H9 (cell line): Measurements from ENCODE around the gene NR0B1. TPM values are rescaled to one million over a fixed set of nuclear protein-coding genes. Genes with fewer than 3 reads are reported as not detected.

Source experiments
- DNase-seq: peaks from one replicate; pipeline ENCODE4 v3.0.0-alpha.2; 2017
- H2AFZ ChIP-seq: one replicate; pipeline ENCODE4 v1.6.1; 2013; ENCODE audit warnings: mild to moderate bottlenecking, low read length, control low read depth, moderate library complexity
- H2AK5ac ChIP-seq: 2 replicates; pipeline ENCODE4 v1.6.1; 2013; ENCODE audit warnings: low read length, control low read depth, mixed read lengths; ENCODE audit not compliant: insufficient read length
- H2BK120ac ChIP-seq: one replicate; pipeline ENCODE4 v1.6.1; 2013; ENCODE audit warnings: low read depth, mild to moderate bottlenecking, low read length, control low read depth, inconsistent platforms; ENCODE audit not compliant: poor library complexity, severe bottlenecking
- H2BK12ac ChIP-seq: 2 replicates; pipeline ENCODE4 v1.6.1; 2013; ENCODE audit warnings: low read length, control low read depth, mixed read lengths, low read depth; ENCODE audit not compliant: insufficient read length
- H2BK15ac ChIP-seq: 2 replicates; pipeline ENCODE4 v1.6.1; 2013; ENCODE audit warnings: low read depth, low read length, control low read depth
- H2BK20ac ChIP-seq: one replicate; pipeline ENCODE4 v1.6.1; 2013; ENCODE audit warnings: low read depth, mild to moderate bottlenecking, low read length, control low read depth, inconsistent platforms; ENCODE audit not compliant: poor library complexity, severe bottlenecking
- H2BK5ac ChIP-seq: 2 replicates; pipeline ENCODE4 v1.6.1; 2013; ENCODE audit warnings: low read length, control low read depth, mixed read lengths; ENCODE audit not compliant: insufficient read length
- H3K14ac ChIP-seq: 2 replicates; pipeline ENCODE4 v1.6.1; 2013; ENCODE audit warnings: low read length, control low read depth; ENCODE audit not compliant: insufficient read depth
- H3K18ac ChIP-seq: 2 replicates; pipeline ENCODE4 v1.6.1; 2013; ENCODE audit warnings: low read depth, mild to moderate bottlenecking, mixed read lengths, low read length, control low read depth; ENCODE audit not compliant: insufficient read length
- H3K23ac ChIP-seq: 2 replicates; pipeline ENCODE4 v1.6.1; 2013; ENCODE audit warnings: low read length, control low read depth, mixed read lengths, low read depth; ENCODE audit not compliant: insufficient read length
- H3K23me2 ChIP-seq: 2 replicates; pipeline ENCODE4 v1.6.1; 2013; ENCODE audit warnings: low read depth, mild to moderate bottlenecking, mixed read lengths, low read length, control low read depth; ENCODE audit not compliant: insufficient read length, poor library complexity, severe bottlenecking
- H3K27ac ChIP-seq: 2 replicates; pipeline ENCODE4 v1.5.1; 2013; ENCODE audit warnings: low read length, control low read depth, mixed read lengths, low read depth; ENCODE audit not compliant: insufficient read length
- H3K27me3 ChIP-seq: 2 replicates; pipeline ENCODE4 v1.6.1; 2013; ENCODE audit warnings: low read length, control low read depth, inconsistent platforms; ENCODE audit not compliant: insufficient read depth
- H3K4ac ChIP-seq: 2 replicates; pipeline ENCODE4 v1.6.1; 2013; ENCODE audit warnings: low read depth, mild to moderate bottlenecking, control low read depth, inconsistent platforms, low read length, moderate library complexity
- H3K4me1 ChIP-seq: 2 replicates; pipeline ENCODE4 v1.6.1; 2013; ENCODE audit warnings: low read length, control low read depth, inconsistent platforms; ENCODE audit not compliant: insufficient read depth
- H3K4me2 ChIP-seq: 2 replicates; pipeline ENCODE4 v1.6.1; 2013; ENCODE audit warnings: low read length, control low read depth, mixed read lengths; ENCODE audit not compliant: insufficient read length, insufficient read depth
- H3K56ac ChIP-seq: 2 replicates; pipeline ENCODE4 v1.6.1; 2013; ENCODE audit warnings: low read depth, mild to moderate bottlenecking, mixed read lengths, low read length, control low read depth; ENCODE audit not compliant: insufficient read length
- H3K79me1 ChIP-seq: 2 replicates; pipeline ENCODE4 v1.6.1; 2013; ENCODE audit warnings: low read depth, mild to moderate bottlenecking, moderate library complexity, low read length, control low read depth, inconsistent platforms; ENCODE audit not compliant: insufficient read depth, poor library complexity, severe bottlenecking
- H3K79me2 ChIP-seq: 2 replicates; pipeline ENCODE4 v1.6.1; 2013; ENCODE audit warnings: low read length, control low read depth, inconsistent platforms; ENCODE audit not compliant: insufficient read depth
- H3K9ac ChIP-seq: 2 replicates; pipeline ENCODE4 v1.6.1; 2013; ENCODE audit warnings: low read length, control low read depth, mixed read lengths; ENCODE audit not compliant: insufficient read length; ENCODE audit errors: extremely low read depth
- H3K9me3 ChIP-seq: one replicate; pipeline ENCODE4 v1.6.1; 2013; ENCODE audit warnings: low read depth, low read length, inconsistent platforms; ENCODE audit not compliant: control insufficient read depth
- H3T11ph ChIP-seq: one replicate; pipeline ENCODE4 v1.6.1; 2013; ENCODE audit warnings: mild to moderate bottlenecking, low read length, control low read depth, inconsistent platforms
- H4K20me1 ChIP-seq: one replicate; pipeline ENCODE4 v1.6.1; 2013; ENCODE audit not compliant: control insufficient read depth, insufficient read length, insufficient read depth
- H4K5ac ChIP-seq: 2 replicates; pipeline ENCODE4 v1.6.1; 2013; ENCODE audit warnings: low read depth, mild to moderate bottlenecking, mixed read lengths, low read length, control low read depth; ENCODE audit not compliant: insufficient read length
- H4K8ac ChIP-seq: replicated peaks from 2 replicates; pipeline ENCODE4 v1.6.1; 2013; ENCODE audit warnings: low read length, control low read depth, mixed read lengths, low read depth; ENCODE audit not compliant: insufficient read length
- H4K91ac ChIP-seq: 2 replicates; pipeline ENCODE4 v1.6.1; 2013; ENCODE audit warnings: low read depth, mild to moderate bottlenecking, moderate library complexity, mixed read lengths, low read length, control low read depth; ENCODE audit not compliant: insufficient read length
- H3K27ac Mint-ChIP-seq, 3 experiments: 2 replicates in 2 of 3; 3 replicates in 1 of 3; pipeline ENCODE4 v1.8.0; 2020 to 2021; ENCODE audit warnings: mixed read lengths in 3 of 3, mild to moderate bottlenecking in 1 of 3, moderate library complexity in 1 of 3
- H3K27me3 Mint-ChIP-seq: 2 replicates; pipeline ENCODE4 v1.8.0; 2021; ENCODE audit warnings: low read depth, mild to moderate bottlenecking, moderate library complexity, mixed read lengths
- H3K36me3 Mint-ChIP-seq, 3 experiments: 2 replicates in 2 of 3; 3 replicates in 1 of 3; pipeline ENCODE4 v1.8.0; 2020 to 2021; ENCODE audit warnings: low read depth in 3 of 3, mixed read lengths in 3 of 3; ENCODE audit not compliant: insufficient read depth in 1 of 3
- H3K4me1 Mint-ChIP-seq, 2 experiments: 2 replicates each; pipeline ENCODE4 v1.8.0; 2020; ENCODE audit warnings: mixed read lengths in 2 of 2
- H3K4me3 Mint-ChIP-seq, 2 experiments: 2 replicates in 1 of 2; 3 replicates in 1 of 2; pipeline ENCODE4 v1.8.0; 2020 to 2021; ENCODE audit warnings: mild to moderate bottlenecking in 2 of 2, mixed read lengths in 2 of 2, moderate library complexity in 1 of 2
- H3K9me3 Mint-ChIP-seq, 2 experiments: 2 replicates in 1 of 2; 3 replicates in 1 of 2; pipeline ENCODE4 v1.8.0; 2020; ENCODE audit warnings: mild to moderate bottlenecking in 2 of 2, mixed read lengths in 2 of 2, moderate library complexity in 1 of 2
- CTCF ChIP-seq: fragments of 200-600 bp; sonication (generic); conservative IDR thresholded peaks from 3 replicates; pipeline ENCODE4 v1.8.0; 2021; ENCODE audit warnings: antibody characterized with exemption, mild to moderate bottlenecking
- WGBS: extraction: QIAGEN DNeasy Blood & Tissue Kit; methylation state at CpG from one replicate; pipeline ENCODE4 v1.1.7; 2013; ENCODE audit warnings: missing lambda C conversion rate, low lambda C conversion rate, mixed read lengths; ENCODE audit not compliant: insufficient read length; ENCODE audit errors: extremely low coverage; 5-methylcytosine and 5-hydroxymethylcytosine counted together
- total RNA-seq: library from RNA; stranded (reverse); gene quantifications from 2 replicates; pipeline ENCODE4 v1.2.1, GENCODE V29; 2021

NR0B1 gene
- total RNA-seq, 1 experiment from 2014 or later = not detected

- peaks cover 0 to 3% (median 0%) of the 10 kb centered on the region in 3 experiments; a peak in 1 of 7 replicates for H3K36me3 Mint-ChIP-seq
- no peak overlapping the region for H3K9ac ChIP-seq
- H4K91ac ChIP-seq = no peak overlapping the region
- no CpG with 5 or more reads among the region's 5 CpGs for WGBS
- H2BK12ac ChIP-seq = no peak overlapping the region
- H3K27me3 ChIP-seq = peaks cover 9% of the 10 kb centered on the region; the same call in 1 of the 2 replicates
- H3K27ac ChIP-seq = no peak overlapping the region
- H4K20me1 ChIP-seq = no peaks in the 10 kb centered on the region
- no peak overlapping the region for H3K23ac ChIP-seq
- H4K5ac ChIP-seq = no peak overlapping the region
- H4K8ac ChIP-seq = no peak overlapping the region
- no peak overlapping the region for H3K27ac Mint-ChIP-seq
- H3T11ph ChIP-seq = no peak overlapping the region
- TF ChIP-seq CTCF = no peak
- H3K4me1 Mint-ChIP-seq = peaks cover 0 to 2% of the 10 kb centered on the region in 2 experiments; a peak in 1 of 4 replicates
- no peak overlapping the region for H3K18ac ChIP-seq
- no peak overlapping the region for H2BK120ac ChIP-seq
- no peak overlapping the region for H3K14ac ChIP-seq
- H2AK5ac ChIP-seq = no peak overlapping the region
- H3K23me2 ChIP-seq = peaks cover 5% of the 10 kb centered on the region
- no peaks in the 10 kb centered on the region for H3K4me1 ChIP-seq
- H2BK5ac ChIP-seq = no peak overlapping the region
- no peak overlapping the region for H3K56ac ChIP-seq
- no peak overlapping the region for H3K4ac ChIP-seq
- H2AFZ ChIP-seq = no peak overlapping the region
- H3K27me3 Mint-ChIP-seq = peaks cover 67% of the 10 kb centered on the region
- no peaks in the 10 kb centered on the region for H3K9me3 ChIP-seq
- no peaks in the 10 kb centered on the region for H3K79me2 ChIP-seq
- H3K9me3 Mint-ChIP-seq = peaks cover 0 to 44% of the 10 kb centered on the region in 2 experiments; a peak in 4 of 5 replicates
- no peak overlapping the region for H2BK15ac ChIP-seq
- H3K4me3 Mint-ChIP-seq = no peak overlapping the region
- H3K79me1 ChIP-seq = no peaks in the 10 kb centered on the region
- no peak for DNase-seq
- H3K4me2 ChIP-seq = no peak overlapping the region
- H2BK20ac ChIP-seq = no peak overlapping the region
These were observed 1.4 kb upstream of the NR0B1 start for GRCh38 chrX:30310429-30311206.
